Activated CD8-positive, alpha-beta T cell treated with anti-CD3 and anti-CD28 coated beads for 36 hours (primary cell): ENCODE results near the gene CD6. TPM values are rescaled to one million over a fixed set of nuclear protein-coding genes. Genes with fewer than 3 reads are reported as not detected.

Source experiments
- ATAC-seq: fragments of 200-7000 bp; cut with Tn5 transposase; one replicate; pipeline ENCODE4 v1.10.0; 2021; ENCODE audit warnings: mild to moderate bottlenecking, moderate library complexity
- CTCF ChIA-PET: fragments of 350-600 bp; sonication (Branson Sonifier 250); formaldehyde crosslinking; loops from one replicate; lab custom pipeline; 2021; ENCODE audit warnings: antibody characterized with exemption; lab: Charles Lee
- POLR2A ChIA-PET: fragments of 350-600 bp; sonication (Branson Sonifier 250); formaldehyde crosslinking; loops from one replicate; lab custom pipeline; 2021; ENCODE audit warnings: antibody characterized with exemption; lab: Charles Lee
- DNase-seq: peaks from one replicate; pipeline ENCODE4 v3.0.0-alpha.2; 2020
- H3K27ac Mint-ChIP-seq: one replicate; pipeline ENCODE4 v1.8.0; 2021; ENCODE audit warnings: mild to moderate bottlenecking, mixed read lengths
- H3K27me3 Mint-ChIP-seq: one replicate; pipeline ENCODE4 v1.8.0; 2021; ENCODE audit warnings: mixed read lengths
- H3K36me3 Mint-ChIP-seq: one replicate; pipeline ENCODE4 v1.8.0; 2021; ENCODE audit warnings: low read depth, mixed read lengths
- H3K4me1 Mint-ChIP-seq: one replicate; pipeline ENCODE4 v1.8.0; 2021; ENCODE audit warnings: low read depth, mixed read lengths
- H3K4me3 Mint-ChIP-seq: one replicate; pipeline ENCODE4 v1.8.0; 2021; ENCODE audit warnings: mild to moderate bottlenecking, moderate library complexity, mixed read lengths
- H3K9me3 Mint-ChIP-seq: one replicate; pipeline ENCODE4 v1.8.0; 2021; ENCODE audit warnings: mixed read lengths
- CTCF ChIP-seq: fragments of 200-600 bp; IDR thresholded peaks from one replicate; pipeline ENCODE4 v1.8.0; 2022; ENCODE audit warnings: antibody characterized with exemption, mild to moderate bottlenecking
- intact Hi-C: fragments of 100-400 bp; cut with micrococcal nuclease; formaldehyde crosslinking; loops from one replicate; pipeline ENCODE4 v1.10.0; 2022
- total RNA-seq, 2 experiments: library from RNA; stranded (reverse); gene quantifications; one replicate each; pipeline ENCODE4 v1.2.3, GENCODE V29; 2021

Gene CD6
- total RNA-seq, 2 experiments from 2014 or later, result 196 to 201 TPM

- CTCF ChIA-PET, result interaction anchor here (1.0 to 2.3 kb wide), 9 partner anchors 9 to 86 kb away, joined by 3 to 10 read pairs (median 5); no protein-coding TSS in a partner anchor
- Mint-ChIP-seq H3K9me3 (no peaks in the 10 kb centered on the region), H3K36me3 (peaks cover 22% of the 10 kb centered on the region), H3K4me1 (peaks cover 57% of the 10 kb centered on the region), H3K27me3 (no peaks in the 10 kb centered on the region), H3K4me3 (peak overlapping the region; percentile 58), H3K27ac (peak overlapping the region; percentile 93)
- ATAC-seq, result no peak
- intact Hi-C loops, result no loop called here
- TF ChIP-seq CTCF, result no peak
- DNase-seq, result no peak
- POLR2A ChIA-PET, result interaction anchor here (0.9 to 4.2 kb wide), 17 partner anchors 9 to 89 kb away, joined by 3 to 20 read pairs (median 7); no protein-coding TSS in a partner anchor
Observed at GRCh38 chr11:61042961-61043540, 71.6 kb downstream of the CD6 start.

GRCh38 chr11:61045271-61045670 lies 73.8 kb downstream of the CD6 start:
- H3K36me3 Mint-ChIP-seq, result peaks cover 23% of the 10 kb centered on the region
- H3K9me3 Mint-ChIP-seq, result no peaks in the 10 kb centered on the region
- ATAC-seq, result no peak
- H3K4me3 Mint-ChIP-seq, result no peak overlapping the region
- intact Hi-C loops, result no loop called here
- H3K27ac Mint-ChIP-seq, result no peak overlapping the region
- TF ChIP-seq CTCF, result no peak
- peaks cover 58% of the 10 kb centered on the region for H3K4me1 Mint-ChIP-seq
- ChIA-PET POLR2A (interaction anchor here (0.6 to 2.0 kb wide), 9 partner anchors 11 to 126 kb away, joined by 3 to 9 read pairs (median 4); no protein-coding TSS in a partner anchor), CTCF (interaction anchor here (0.7 to 1.2 kb wide), 3 partner anchors 8 to 22 kb away, joined by 3 to 6 read pairs (median 3); no protein-coding TSS in a partner anchor)
- no peak for DNase-seq
- H3K27me3 Mint-ChIP-seq, result no peaks in the 10 kb centered on the region

GRCh38 chr11:61046833-61047232 lies 75.4 kb downstream of the CD6 start:
- intact Hi-C loops, result no loop called here
- Mint-ChIP-seq H3K36me3 (peaks cover 31% of the 10 kb centered on the region), H3K27ac (no peak overlapping the region), H3K27me3 (no peaks in the 10 kb centered on the region), H3K4me1 (peaks cover 53% of the 10 kb centered on the region), H3K4me3 (no peak overlapping the region), H3K9me3 (no peaks in the 10 kb centered on the region)
- ATAC-seq (no peak), DNase-seq (no peak)
- ChIA-PET CTCF (interaction anchor here (0.7 to 1.5 kb wide), 4 partner anchors 9 to 83 kb away, joined by 3 to 4 read pairs (median 4); no protein-coding TSS in a partner anchor), POLR2A (interaction anchor here (1.0 to 2.0 kb wide), 5 partner anchors 9 to 73 kb away, joined by 3 to 7 read pairs (median 4); no protein-coding TSS in a partner anchor)
- TF ChIP-seq CTCF, result no peak

GRCh38 chr11:61048368-61049062 lies 77.0 kb downstream of the CD6 start:
- TF ChIP-seq CTCF, result no peak
- ChIA-PET POLR2A (interaction anchor here (0.7 to 2.0 kb wide), 13 partner anchors 9 to 132 kb away, joined by 3 to 6 read pairs (median 3); no protein-coding TSS in a partner anchor), CTCF (interaction anchor here (1.4 to 1.7 kb wide), 3 partner anchors 12 to 78 kb away, joined by 3 to 7 read pairs (median 5); no protein-coding TSS in a partner anchor)
- no peak for ATAC-seq
- H3K36me3 Mint-ChIP-seq, result peaks cover 33% of the 10 kb centered on the region
- no peak overlapping the region for H3K27ac Mint-ChIP-seq
- H3K4me1 Mint-ChIP-seq, result peaks cover 45% of the 10 kb centered on the region
- H3K9me3 Mint-ChIP-seq, result no peaks in the 10 kb centered on the region
- intact Hi-C loops, result no loop called here
- H3K27me3 Mint-ChIP-seq, result no peaks in the 10 kb centered on the region
- no peak overlapping the region for H3K4me3 Mint-ChIP-seq
- DNase-seq, result no peak
